Sigmoid colon (tissue), 7 donors: ENCODE data around the gene SLC23A1. TPM values are rescaled to one million over a fixed set of nuclear protein-coding genes. Genes with fewer than 3 reads are reported as not detected.
A peak's percentile ranks its signal among the peaks of the same experiment; 100 is the strongest.

Source experiments
- DNase-seq: peaks from one replicate; pipeline ENCODE4 v3.0.0-alpha.2; 2019
- H3K27ac ChIP-seq, 4 donors: fragments of 200-600 bp; sonication (generic); one replicate each; pipeline ENCODE4 v1.5.1; 2016 to 2019; ENCODE audit warnings: mild to moderate bottlenecking in 1 of 4
- H3K27me3 ChIP-seq, 3 donors: fragments of 200-600 bp; sonication (generic); one replicate each; pipeline ENCODE4 v1.5.1; 2019; ENCODE audit warnings: mild to moderate bottlenecking in 1 of 3
- H3K36me3 ChIP-seq, 4 donors: fragments of 200-600 bp; sonication (generic); one replicate each; pipeline ENCODE4 v1.5.1; 2016 to 2019
- H3K4me1 ChIP-seq, 4 donors: fragments of 200-600 bp; sonication (generic); one replicate each; pipeline ENCODE4 v1.5.1; 2017 to 2019
- H3K4me3 ChIP-seq, 4 donors: fragments of 200-600 bp; sonication (generic); one replicate each; pipeline ENCODE4 v1.5.1; 2017 to 2019; ENCODE audit warnings: mild to moderate bottlenecking in 2 of 4, moderate library complexity in 1 of 4
- H3K9me3 ChIP-seq, 4 donors: fragments of 200-600 bp in 3 of 4; sonication (generic) in 3 of 4; one replicate each; pipeline versions ENCODE4 v1.5.1 to v1.6.1; 2013 to 2019
- CTCF ChIP-seq, 4 experiments: fragments of 450-650 bp in 3 of 4; fragments of 200-600 bp in 1 of 4; IDR thresholded peaks; one replicate each; pipeline ENCODE4 v1.5.1; 2016 to 2019; ENCODE audit warnings: antibody characterized with exemption in 4 of 4, mild to moderate bottlenecking in 3 of 4, moderate library complexity in 2 of 4
- EP300 ChIP-seq, 4 donors: sonication (generic); formaldehyde crosslinking; IDR thresholded peaks; one replicate each; pipeline ENCODE4 v1.6.1; 2017; ENCODE audit warnings: antibody characterized with exemption in 4 of 4
- POLR2A ChIP-seq, 2 donors: fragments of 450-650 bp; IDR thresholded peaks; one replicate each; pipeline ENCODE4 v1.6.1; 2016; ENCODE audit warnings: antibody characterized with exemption in 2 of 2, mild to moderate bottlenecking in 2 of 2, moderate library complexity in 2 of 2
- POLR2AphosphoS5 ChIP-seq, 4 donors: sonication (generic); formaldehyde crosslinking; IDR thresholded peaks; one replicate each; pipeline ENCODE4 v1.6.1; 2017; ENCODE audit warnings: antibody characterized with exemption in 4 of 4
- WGBS, 2 donors: extraction: QIAGEN DNeasy Blood & Tissue Kit; methylation state at CpG; one replicate each; pipeline ENCODE4 v1.1.7; 2013; 5-methylcytosine and 5-hydroxymethylcytosine counted together
- intact Hi-C: fragments of 100-400 bp; cut with DNase I; formaldehyde crosslinking; loops from one replicate; pipeline ENCODE4 v1.15.1; 2023
- polyA plus RNA-seq, 3 donors: library from polyadenylated mRNA; stranded (reverse); fragments of 200-250 nt; gene quantifications; one replicate each; pipeline ENCODE4 v1.2.3, GENCODE V29; 2013
- total RNA-seq, 4 donors: library from RNA; depleted of rRNA; stranded (reverse); fragments of >200 nt; gene quantifications; one replicate each; pipeline ENCODE4 v1.1.0, GENCODE V29; 2016
- donor health status: healthy with polysubstance abuse.
- donor health status: Bipolar disorder and iron deficiency.
- donor health status: healthy.

The SLC23A1 gene
- total and polyA plus RNA-seq, 7 donors, result 0.60 to 2.1 (median 1.7) TPM; not detected in 4

DNA sequence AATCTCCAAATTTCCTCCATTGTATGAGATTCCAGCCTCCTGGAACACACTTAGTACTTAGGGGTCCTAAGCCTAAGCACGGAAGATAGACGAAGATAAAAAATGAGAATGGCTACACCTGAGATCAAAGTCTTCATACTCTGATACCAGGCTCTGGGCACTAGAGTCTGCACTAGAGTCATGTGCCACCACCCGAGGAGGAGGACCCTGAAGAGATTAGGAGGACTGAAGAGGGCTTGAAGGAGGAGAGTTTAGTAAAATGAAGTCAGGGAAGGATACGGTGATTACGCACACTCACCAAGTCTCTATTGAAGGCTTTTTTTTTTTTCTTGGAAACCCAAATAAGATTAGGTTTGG is 21.4 kb upstream of the SLC23A1 start:
- 42 to 65% methylated on average over 5 of the region's 5 CpGs for WGBS, 2 donors
- intact Hi-C loops, result loop anchor here (5.0 kb wide), 1 partner anchor 62 kb away; the partner anchor contains the start of gene PAIP2
- Histone ChIP-seq H3K4me1 (peaks cover 0 to 18% (median 13%) of the 10 kb centered on the region in 4 donors), H3K4me3 (peak overlapping the region; percentile 37 to 55 (median 52)), H3K27ac (peak overlapping the region; percentile 86 to 93 (median 90)), H3K9me3 (no peaks in the 10 kb centered on the region), H3K27me3 (no peaks in the 10 kb centered on the region), H3K36me3 (no peaks in the 10 kb centered on the region)
- TF ChIP-seq POLR2A (IDR thresholded peaks at IDR 0.05), result no peak
- no peak for TF ChIP-seq EP300 (IDR thresholded peaks at IDR 0.05)
- no peak for TF ChIP-seq POLR2AphosphoS5 (IDR thresholded peaks at IDR 0.05)
- no peak for TF ChIP-seq CTCF (IDR thresholded peaks at IDR 0.05)
- DNase-seq, result no peak

DNA sequence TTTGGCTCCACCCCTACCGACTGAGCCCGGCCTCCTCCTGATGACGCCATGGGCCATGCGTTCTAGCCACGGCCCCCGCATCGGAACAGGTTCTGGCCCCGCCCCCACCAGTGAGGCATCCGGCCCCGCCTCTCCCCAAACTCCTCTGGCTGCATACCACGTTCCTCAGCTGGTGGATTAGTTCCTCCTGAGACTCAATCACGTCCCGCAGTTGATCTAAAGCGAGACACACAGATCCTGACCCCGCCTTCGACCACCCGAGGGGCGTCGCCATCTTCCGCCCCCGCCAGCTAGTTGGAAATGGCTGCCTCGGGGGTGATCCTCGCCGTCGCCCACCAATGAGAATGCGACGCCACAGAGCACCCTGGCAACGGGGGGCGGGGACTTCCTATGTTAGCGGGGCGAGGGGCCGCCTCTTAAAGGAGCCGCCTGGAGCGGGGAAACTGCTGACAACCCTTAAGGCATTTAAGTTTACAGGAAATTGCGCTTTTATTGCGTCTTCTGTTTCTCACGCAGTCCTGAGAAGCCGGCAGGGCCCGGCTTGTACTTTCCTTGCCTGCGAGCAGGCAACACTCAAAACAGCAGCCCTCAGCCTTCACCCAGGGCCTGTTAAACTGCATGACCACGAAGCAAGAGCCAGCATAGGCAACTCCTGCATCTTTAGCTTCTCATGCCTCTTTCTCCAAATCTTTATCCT is 20.8 kb upstream of the SLC23A1 start, which contains the start of gene SPATA24:
SPATA24 (minus strand) TSS at position 303 of the 697 bp plus-strand sequence; CDS start at position 274, 29 bp downstream.
- DNase-seq, result peak; percentile 99
- 1% methylated on average over 41 of the region's 41 CpGs for WGBS, 2 donors
- Histone ChIP-seq H3K36me3 (no peaks in the 10 kb centered on the region), H3K4me3 (peak within 1 kb of the TSS; percentile 37 to 55 (median 52)), H3K9me3 (no peaks in the 10 kb centered on the region), H3K27ac (peak within 1 kb of the TSS; percentile 86 to 93 (median 90)), H3K4me1 (peaks cover 0 to 14% (median 12%) of the 10 kb centered on the region in 4 donors), H3K27me3 (no peaks in the 10 kb centered on the region)
- intact Hi-C loops, result loop anchor here (5.0 kb wide), 1 partner anchor 62 kb away; the partner anchor contains the start of gene PAIP2
- TF ChIP-seq CTCF (IDR thresholded peaks at IDR 0.05) (no peak), EP300 (IDR thresholded peaks at IDR 0.05) (peak in 1 of 4 donors; percentile 17), POLR2AphosphoS5 (IDR thresholded peaks at IDR 0.05) (peak in 3 of 4 donors; percentile 38 to 54 (median 44)), POLR2A (IDR thresholded peaks at IDR 0.05) (no peak)

- WGBS, 2 donors, result 15 to 18% methylated on average over 7 of the region's 7 CpGs
- no peak for DNase-seq
- H3K9me3 ChIP-seq, result no peaks in the 10 kb centered on the region
- TF ChIP-seq POLR2AphosphoS5 (IDR thresholded peaks at IDR 0.05) (no peak), EP300 (IDR thresholded peaks at IDR 0.05) (no peak), POLR2A (IDR thresholded peaks at IDR 0.05) (no peak), CTCF (IDR thresholded peaks at IDR 0.05) (no peak)
- H3K27me3 ChIP-seq, result no peaks in the 10 kb centered on the region
- peak overlapping the region; percentile 37 to 55 (median 52) for H3K4me3 ChIP-seq
- peak overlapping the region; percentile 86 to 93 (median 90) for H3K27ac ChIP-seq
- intact Hi-C loops, result loop anchor here (5.0 kb wide), 1 partner anchor 61 kb away; the partner anchor contains the start of gene PAIP2
- H3K36me3 ChIP-seq, result no peaks in the 10 kb centered on the region
- H3K4me1 ChIP-seq, result peaks cover 0 to 14% (median 12%) of the 10 kb centered on the region in 4 donors
These were observed 20.3 kb upstream of the SLC23A1 start for GRCh38 chr5:139403418-139403786.

- no peaks in the 10 kb centered on the region for H3K9me3 ChIP-seq
- no peaks in the 10 kb centered on the region for H3K27me3 ChIP-seq
- H3K4me3 ChIP-seq, result no peak overlapping the region
- H3K27ac ChIP-seq, result peak overlapping the region in 3 of 4 donors; percentile 89 to 93 (median 92)
- intact Hi-C loops, result loop anchor here (5.0 kb wide), 1 partner anchor 60 kb away; the partner anchor contains the start of gene PAIP2
- DNase-seq, result no peak
- TF ChIP-seq POLR2AphosphoS5 (IDR thresholded peaks at IDR 0.05), result no peak
- no peaks in the 10 kb centered on the region for H3K36me3 ChIP-seq
- 55 to 71% methylated on average over 7 of the region's 7 CpGs for WGBS, 2 donors
- H3K4me1 ChIP-seq, result peaks cover 0 to 14% (median 12%) of the 10 kb centered on the region in 4 donors
These were observed 19.6 kb upstream of the SLC23A1 start for GRCh38 chr5:139402561-139403158.

GRCh38 chr5:139401546-139401945 is 18.4 kb upstream of the SLC23A1 start:
- intact Hi-C loops, result loop anchor here (5.0 kb wide), 1 partner anchor 59 kb away; the partner anchor contains the start of gene PAIP2
- WGBS, 2 donors, result 88 to 94% methylated on average over 10 of the region's 10 CpGs

More at GRCh38 chr5:139401546-139401945, 18.4 kb upstream of the SLC23A1 start:
- H3K36me3 ChIP-seq, result no peaks in the 10 kb centered on the region
- no peak for TF ChIP-seq CTCF (IDR thresholded peaks at IDR 0.05)
- TF ChIP-seq POLR2AphosphoS5 (IDR thresholded peaks at IDR 0.05), result no peak
- no peak for TF ChIP-seq EP300 (IDR thresholded peaks at IDR 0.05)
- no peak for TF ChIP-seq POLR2A (IDR thresholded peaks at IDR 0.05)
- no peak for DNase-seq
- peaks cover 0 to 14% (median 12%) of the 10 kb centered on the region in 4 donors for H3K4me1 ChIP-seq
- H3K4me3 ChIP-seq, result no peak overlapping the region
- H3K27ac ChIP-seq, result no peak overlapping the region
- H3K9me3 ChIP-seq, result no peaks in the 10 kb centered on the region
- peaks cover 0 to under 1% (median 0%) of the 10 kb centered on the region in 3 donors for H3K27me3 ChIP-seq
